Mucosa of stomach (tissue), 1 donor: ENCODE data around the gene LRRN4CL.
"Not testable (repeated sequence)": the region's sequence is repeated elsewhere in the genome, so short reads cannot be mapped to it uniquely, and the experiment has no call there.

Source experiments
- H3K27me3 ChIP-seq: one replicate; pipeline ENCODE4 v1.7.0; 2013; ENCODE audit warnings: mild to moderate bottlenecking, low read length; ENCODE audit not compliant: control insufficient read depth, insufficient read depth
- H3K36me3 ChIP-seq: one replicate; pipeline ENCODE4 v1.7.0; 2013; ENCODE audit warnings: low read length; ENCODE audit not compliant: control insufficient read depth, insufficient read depth
- H3K4me1 ChIP-seq: one replicate; pipeline ENCODE4 v1.7.0; 2013; ENCODE audit warnings: mild to moderate bottlenecking, low read length; ENCODE audit not compliant: control insufficient read depth, insufficient read depth
- H3K4me3 ChIP-seq: one replicate; pipeline ENCODE4 v1.7.0; 2013; ENCODE audit warnings: low read length
- H3K9ac ChIP-seq: one replicate; pipeline ENCODE4 v1.7.0; 2013; ENCODE audit warnings: mild to moderate bottlenecking, low read length, moderate library complexity
- H3K9me3 ChIP-seq: one replicate; pipeline ENCODE4 v1.7.0; 2013; ENCODE audit warnings: mild to moderate bottlenecking, low read length, moderate library complexity; ENCODE audit not compliant: control insufficient read depth
- donor health status: Pancreatic carcinoma.

The LRRN4CL gene

GRCh38 chr11:62669420-62670161 is 19.7 kb downstream of the LRRN4CL start:
- Histone ChIP-seq H3K36me3 (peaks cover 11% of the 10 kb centered on the region), H3K9ac (peak overlapping the region; percentile 17), H3K4me3 (no peak overlapping the region), H3K27me3 (no peaks in the 10 kb centered on the region), H3K9me3 (no peaks in the 10 kb centered on the region), H3K4me1 (peaks cover 43% of the 10 kb centered on the region)

- Histone ChIP-seq H3K9ac (peak overlapping the region; percentile 79), H3K36me3 (peaks cover 11% of the 10 kb centered on the region), H3K4me1 (peaks cover 39% of the 10 kb centered on the region), H3K4me3 (no peak overlapping the region), H3K27me3 (no peaks in the 10 kb centered on the region), H3K9me3 (no peaks in the 10 kb centered on the region)
These were observed 21.9 kb downstream of the LRRN4CL start for GRCh38 chr11:62667460-62667859.

GRCh38 chr11:62666259-62666926 is 22.9 kb downstream of the LRRN4CL start:
- no peaks in the 10 kb centered on the region for H3K27me3 ChIP-seq
- H3K9me3 ChIP-seq: no peaks in the 10 kb centered on the region
- H3K4me1 ChIP-seq: peaks cover 36% of the 10 kb centered on the region
- H3K36me3 ChIP-seq: peaks cover 11% of the 10 kb centered on the region
- H3K9ac ChIP-seq: peak overlapping the region; percentile 79
- H3K4me3 ChIP-seq: peak overlapping the region; percentile 96

DNA sequence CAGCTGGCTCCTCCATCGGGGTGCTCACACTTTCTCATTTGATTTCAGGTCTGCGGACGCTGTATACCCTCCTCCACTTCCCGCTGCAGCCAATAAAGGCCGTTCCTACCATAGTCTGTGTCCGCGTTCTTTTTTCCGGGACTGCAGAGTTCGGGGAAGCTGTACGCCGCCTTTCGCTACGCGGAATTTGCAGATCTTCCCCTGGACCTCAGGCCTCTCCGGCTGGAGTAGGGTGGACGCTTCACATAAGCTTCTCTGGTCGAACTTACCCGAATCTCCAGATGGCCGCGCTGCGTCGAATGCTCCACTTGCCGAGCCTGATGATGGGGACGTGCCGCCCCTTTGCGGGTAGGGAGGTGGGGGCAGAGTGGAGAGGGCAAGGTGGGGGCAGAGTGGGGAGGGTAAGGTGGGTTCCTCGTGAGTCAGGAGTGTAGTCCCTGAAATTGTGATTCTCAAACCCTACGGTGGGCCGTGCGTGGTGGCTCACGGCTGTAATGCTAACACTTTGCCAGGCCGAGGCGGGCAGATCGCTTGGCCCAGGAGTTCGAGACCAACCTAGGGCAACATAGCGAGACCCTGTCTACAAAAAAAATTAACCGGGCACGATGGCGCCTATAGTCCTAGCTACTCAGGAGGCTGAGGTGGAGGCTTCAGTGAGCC is 23.6 kb downstream of the LRRN4CL start:
- H3K9ac ChIP-seq: peak overlapping the region; percentile 79
- peak overlapping the region; percentile 96 for H3K4me3 ChIP-seq
- H3K4me1 ChIP-seq: peaks cover 36% of the 10 kb centered on the region
- H3K36me3 ChIP-seq: peaks cover 11% of the 10 kb centered on the region
- H3K27me3 ChIP-seq: no peaks in the 10 kb centered on the region
- H3K9me3 ChIP-seq: no peaks in the 10 kb centered on the region

DNA sequence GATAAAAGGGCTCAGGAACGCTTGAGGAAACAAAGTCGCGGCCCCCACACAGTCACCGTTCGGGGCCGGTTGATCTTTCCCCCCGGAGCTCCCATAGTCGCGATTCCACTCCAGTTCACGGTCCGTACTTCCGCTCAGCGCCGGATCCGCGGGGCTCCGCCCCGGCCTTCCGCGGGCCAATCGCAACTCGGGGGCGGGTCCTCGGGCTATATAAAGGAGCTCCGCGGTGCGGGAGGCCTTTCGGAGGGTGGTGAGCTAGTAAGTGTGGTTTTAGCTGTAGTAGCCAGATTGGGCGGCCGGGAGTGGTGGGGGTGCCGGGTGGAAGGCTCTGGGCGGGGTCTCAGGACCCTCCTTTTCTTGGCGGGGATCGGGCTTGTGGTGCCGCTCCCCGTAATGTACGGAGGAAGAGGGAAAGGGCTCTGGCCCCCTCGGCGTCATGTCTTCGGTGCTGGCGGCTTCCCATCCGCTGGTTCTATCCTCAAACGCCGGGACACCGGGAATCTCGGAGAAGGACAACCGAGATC is 24.2 kb downstream of the LRRN4CL start, which contains the start of the genes C11orf98 and CSKMT:
Gene C11orf98 (minus strand): TSS at position 136 of the 524 bp plus-strand sequence. CDS start 41 bp downstream, at position 95.
Gene CSKMT (plus strand): TSS at position 238 of the 524 bp plus-strand sequence. CDS start 568 bp downstream, outside the sequence.
- Histone ChIP-seq H3K36me3 (peaks cover 11% of the 10 kb centered on the region), H3K4me3 (peak within 1 kb of the TSS; percentile 96), H3K4me1 (peaks cover 36% of the 10 kb centered on the region), H3K9ac (peak within 1 kb of the TSS; percentile 79), H3K27me3 (no peaks in the 10 kb centered on the region), H3K9me3 (no peaks in the 10 kb centered on the region)

DNA sequence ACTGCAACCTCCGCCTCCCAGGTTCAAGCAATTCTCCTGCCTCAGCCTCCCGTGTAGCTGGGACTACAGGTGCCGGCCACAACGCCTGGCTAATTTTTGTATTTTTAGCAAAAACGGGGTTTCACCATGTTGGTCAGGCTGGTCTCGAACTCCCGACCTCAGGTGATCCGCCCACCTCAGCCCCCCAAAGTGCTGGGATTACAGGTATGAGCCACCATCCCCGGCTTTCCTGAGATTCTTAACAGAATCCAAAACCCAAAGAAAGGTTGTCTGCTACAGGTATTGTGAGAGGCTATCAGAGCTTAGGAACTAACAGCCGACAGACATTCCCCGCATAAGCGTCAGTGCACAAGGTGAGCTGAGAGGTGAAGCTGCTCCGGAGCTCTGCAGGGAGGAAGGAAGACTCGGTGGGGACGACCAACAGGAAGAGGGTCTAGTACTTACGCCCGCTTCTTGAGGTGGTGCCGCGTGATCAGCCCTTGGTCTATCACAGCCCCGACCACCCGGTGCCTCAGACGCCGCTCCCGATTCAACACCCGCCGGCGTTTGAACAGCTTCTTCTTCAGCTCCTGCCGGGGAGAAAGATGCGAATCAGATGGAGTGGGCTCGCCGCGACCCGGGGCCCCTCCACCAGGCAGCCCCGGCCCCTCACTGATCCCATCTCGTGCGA is 24.8 kb downstream of the LRRN4CL start:
- H3K27me3 ChIP-seq: no peaks in the 10 kb centered on the region
- H3K9me3 ChIP-seq: no peaks in the 10 kb centered on the region
- peak overlapping the region; percentile 79 for H3K9ac ChIP-seq
- peaks cover 11% of the 10 kb centered on the region for H3K36me3 ChIP-seq
- peaks cover 30% of the 10 kb centered on the region for H3K4me1 ChIP-seq
- H3K4me3 ChIP-seq: peak overlapping the region; percentile 96

GRCh38 chr11:62656796-62657429 is 32.4 kb downstream of the LRRN4CL start:
- Histone ChIP-seq H3K36me3 (no peaks in the 10 kb centered on the region), H3K27me3 (no peaks in the 10 kb centered on the region)

GRCh38 chr11:62654297-62654696 is 35.0 kb downstream of the LRRN4CL start:
- Histone ChIP-seq H3K36me3 (peaks cover 2% of the 10 kb centered on the region), H3K4me3 (no peak overlapping the region), H3K9me3 (no peaks in the 10 kb centered on the region), H3K9ac (no peak overlapping the region), H3K4me1 (peaks cover 12% of the 10 kb centered on the region), H3K27me3 (no peaks in the 10 kb centered on the region)

More at GRCh38 chr11:62656796-62657429, 32.4 kb downstream of the LRRN4CL start:
- Histone ChIP-seq H3K9me3 (no peaks in the 10 kb centered on the region), H3K4me1 (peaks cover 6% of the 10 kb centered on the region), H3K4me3 (no peak overlapping the region), H3K9ac (no peak overlapping the region)

GRCh38 chr11:62652161-62653006 is 36.9 kb downstream of the LRRN4CL start:
- Histone ChIP-seq H3K27me3 (no peaks in the 10 kb centered on the region), H3K36me3 (peaks cover 17% of the 10 kb centered on the region), H3K4me3 (peak overlapping the region; percentile 60), H3K9me3 (no peaks in the 10 kb centered on the region), H3K9ac (peak overlapping the region; percentile 86), H3K4me1 (peaks cover 12% of the 10 kb centered on the region)

GRCh38 chr11:62650283-62650682 is 39.0 kb downstream of the LRRN4CL start:
- H3K4me3 ChIP-seq, H3K27me3 ChIP-seq, H3K9ac ChIP-seq, H3K9me3 ChIP-seq: not testable (repeated sequence)
- Histone ChIP-seq H3K36me3 (peaks cover 17% of the 10 kb centered on the region), H3K4me1 (peaks cover 20% of the 10 kb centered on the region)
